GM21619 (cell line): ENCODE results near the gene ESPNL.
"Not testable (repeated sequence)": the region's sequence is repeated elsewhere in the genome, so short reads cannot be mapped to it uniquely, and the experiment has no call there.

Source experiments
- ATAC-seq: cut with Tn5 transposase; IDR thresholded peaks from one replicate; pipeline ENCODE4 v1.9.1; 2021; ENCODE audit not compliant: unreplicated experiment

Gene ESPNL

DNA sequence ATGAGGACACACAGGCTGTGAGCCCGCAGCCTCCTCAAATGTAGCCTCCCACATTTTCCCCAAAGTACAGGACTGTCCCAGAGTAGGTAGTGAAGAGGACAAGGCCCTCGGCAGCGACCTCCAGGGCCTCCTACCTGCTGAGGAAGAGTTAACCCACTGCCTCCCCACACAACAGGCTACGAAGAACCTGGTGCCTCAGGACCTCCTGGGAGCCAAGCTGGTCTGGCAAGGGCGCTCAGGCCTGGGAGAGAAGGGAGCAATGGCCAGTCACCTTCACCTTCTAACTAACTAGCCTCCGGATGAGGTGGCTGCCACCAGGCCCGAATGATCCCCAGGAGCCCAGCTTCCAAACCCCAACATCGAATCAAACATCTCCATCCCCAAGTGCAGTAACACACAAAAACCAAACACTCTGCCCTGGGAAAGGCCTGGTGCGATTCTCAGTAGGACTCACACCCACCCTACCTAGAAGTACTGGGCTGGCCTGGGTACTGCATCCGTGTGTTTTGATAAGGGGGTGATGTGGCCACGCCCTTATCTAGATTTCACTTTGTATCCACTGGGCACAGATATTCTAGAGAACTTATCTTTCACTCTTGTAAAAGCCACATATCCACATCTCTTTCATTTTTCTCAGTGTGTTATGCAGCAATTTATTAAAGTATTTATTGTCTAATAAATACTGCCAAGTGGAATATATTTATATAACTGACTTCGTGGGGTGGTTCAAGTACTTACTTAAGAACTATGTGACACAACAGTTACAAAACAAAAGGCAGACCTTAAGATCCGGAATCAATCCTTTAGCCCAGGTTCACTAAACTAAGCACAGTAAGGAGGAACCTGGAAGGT, 68.3 kb downstream of the ESPNL start:
- ATAC-seq, result no peak

DNA sequence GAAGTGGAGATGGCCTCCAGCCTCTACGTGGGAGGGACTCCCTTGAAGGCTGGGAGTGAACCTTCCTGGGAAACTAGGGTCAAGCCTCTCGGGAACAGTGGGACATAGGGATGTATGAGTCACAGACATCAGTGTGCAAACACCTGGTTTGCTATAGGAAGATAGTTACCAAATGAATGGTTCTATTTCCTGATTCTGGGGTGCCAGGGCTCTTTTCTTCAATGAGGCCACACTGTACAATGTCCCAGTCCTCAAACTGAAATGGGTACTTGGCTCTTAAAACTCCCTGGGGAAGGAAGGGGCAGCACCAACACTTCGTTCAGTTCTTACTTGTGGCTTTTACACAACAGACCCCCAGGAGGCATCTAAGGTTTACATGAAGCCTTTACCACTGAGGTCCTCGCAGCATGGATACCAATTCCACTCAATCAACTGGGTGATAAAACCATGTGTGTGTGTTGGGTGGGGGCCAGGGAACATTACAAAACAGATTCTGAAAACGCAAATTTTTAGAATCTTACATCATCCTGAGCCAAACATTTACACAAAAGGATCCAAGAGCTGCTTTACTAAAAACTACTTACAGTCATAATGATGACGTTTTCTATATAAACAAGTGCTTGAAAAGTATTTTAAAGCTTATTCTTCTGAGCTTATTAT, 69.0 kb downstream of the ESPNL start:
- ATAC-seq, result no peak

DNA sequence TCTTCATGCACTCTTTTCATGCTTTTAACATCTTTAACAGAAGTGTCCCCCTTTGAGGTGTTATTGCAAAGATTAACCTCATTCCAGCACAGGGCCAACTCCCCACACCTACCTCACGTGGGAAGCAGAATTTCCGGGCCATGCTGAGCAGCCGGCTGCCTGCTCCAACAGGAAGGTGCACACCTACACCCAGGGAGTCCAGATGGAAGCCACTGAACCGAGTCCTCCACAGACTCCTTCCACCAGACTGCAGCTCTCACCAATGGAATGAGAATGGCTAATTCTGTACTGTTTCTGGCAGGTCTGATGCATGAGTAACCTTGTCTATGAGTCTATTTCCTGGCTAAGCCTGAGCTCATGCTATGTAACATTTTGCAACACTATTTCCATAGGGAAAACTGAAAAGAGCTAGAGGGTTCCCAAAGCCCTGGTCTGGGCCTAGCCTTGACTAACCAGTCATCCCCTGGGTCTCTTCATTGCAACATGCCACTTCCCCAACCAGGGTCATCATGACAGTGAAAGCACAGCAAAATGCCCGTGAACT, 69.6 kb downstream of the ESPNL start:
- ATAC-seq, result no peak

DNA sequence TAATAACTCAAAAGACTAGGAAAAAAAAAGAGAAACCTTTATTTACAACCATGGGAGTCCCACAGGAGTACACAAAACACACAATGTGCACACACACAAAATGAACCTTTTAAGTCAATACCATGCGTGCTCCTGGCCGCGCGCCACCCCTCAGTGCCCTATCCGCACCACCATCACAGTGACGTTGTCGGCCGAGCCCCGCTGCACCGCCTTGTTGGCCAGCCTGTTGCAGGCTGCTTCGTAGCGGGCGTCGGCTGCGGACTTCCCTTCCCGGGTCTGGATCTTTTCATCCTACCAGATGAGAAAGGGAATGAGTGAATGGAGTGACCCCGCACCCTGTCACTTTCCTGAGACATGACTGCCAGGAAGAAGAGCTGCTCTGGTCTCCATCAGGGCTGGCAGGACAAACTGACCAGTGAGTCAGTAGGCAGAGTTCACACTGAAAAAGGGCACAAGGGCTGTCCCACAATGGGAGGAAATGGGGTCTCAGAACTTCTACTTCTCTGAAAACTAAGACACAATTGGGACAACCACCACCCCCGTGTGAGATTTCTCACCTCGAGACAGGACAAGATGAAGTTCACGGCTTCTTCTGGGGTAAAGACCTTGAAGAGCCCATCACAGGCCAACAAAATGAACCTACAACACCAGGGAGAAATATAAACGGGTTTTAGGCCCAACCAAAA, 70.4 kb downstream of the ESPNL start:
- ATAC-seq, result no peak

DNA sequence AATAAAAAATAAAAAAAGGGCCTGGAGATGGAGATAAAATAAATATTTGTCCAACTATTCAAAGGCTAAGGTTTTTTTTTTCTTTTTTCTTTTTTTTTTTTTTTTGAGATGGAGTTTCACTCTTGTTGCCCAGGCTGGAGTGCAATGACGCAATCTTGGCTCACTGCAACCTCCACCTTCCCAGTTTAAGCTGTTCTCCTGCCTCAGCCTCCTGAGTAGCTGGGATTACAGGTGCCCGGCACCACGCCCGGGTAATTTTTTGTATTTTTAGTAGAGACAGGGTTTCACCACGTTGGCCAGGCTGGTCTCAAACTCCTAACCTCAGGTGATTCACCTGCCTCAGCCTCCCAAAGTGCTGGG, 70.9 kb downstream of the ESPNL start:
- not testable (repeated sequence) for ATAC-seq

DNA sequence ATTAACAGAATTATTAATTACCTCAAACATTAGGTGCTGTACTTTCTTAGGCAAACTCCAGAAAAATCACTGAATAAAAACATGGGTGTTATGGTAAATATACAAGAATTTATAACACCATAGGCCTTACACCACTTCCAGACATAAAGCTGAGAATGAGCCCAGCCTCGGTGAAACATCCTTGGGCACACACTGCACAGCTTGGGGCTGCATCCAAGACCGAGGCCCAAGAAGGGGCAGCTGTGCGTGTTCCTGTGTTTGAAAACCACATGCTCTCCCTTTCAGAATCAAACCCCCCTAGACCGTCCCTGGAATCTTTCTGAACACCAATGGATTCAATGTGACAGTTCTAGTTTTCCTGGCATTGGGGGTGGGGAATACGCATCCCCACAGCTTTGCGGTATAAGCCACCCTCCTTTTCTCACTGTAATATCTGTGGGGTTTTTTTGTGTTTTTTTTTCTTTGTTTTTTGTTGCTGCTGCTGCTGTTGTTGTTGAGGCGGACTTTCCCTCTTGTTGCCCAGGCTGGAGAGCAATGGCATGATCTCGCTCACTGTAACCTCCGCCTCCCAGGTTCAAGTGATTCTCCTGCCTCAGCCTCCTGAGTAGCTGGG, 71.5 kb downstream of the ESPNL start:
- no peak for ATAC-seq

DNA sequence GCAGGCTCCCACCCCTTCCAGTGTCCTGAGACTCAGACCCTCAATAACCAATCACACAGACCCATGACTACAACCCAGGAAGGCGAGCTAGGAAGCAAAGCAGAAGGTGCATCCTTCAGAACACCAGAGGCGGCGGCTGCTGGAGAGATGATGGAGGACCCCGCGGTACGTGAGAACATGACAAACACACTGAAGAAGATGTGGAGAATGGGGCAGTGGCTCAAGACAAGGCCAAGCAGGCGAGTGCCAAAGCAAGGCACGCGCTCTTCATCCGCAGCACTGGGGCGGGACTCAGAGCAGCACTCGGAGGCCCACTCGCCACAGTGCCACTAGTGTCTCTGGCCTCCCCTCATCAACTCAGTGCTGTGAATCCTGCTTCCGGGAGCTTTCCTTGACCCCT, 72.3 kb downstream of the ESPNL start:
- ATAC-seq, result no peak

DNA sequence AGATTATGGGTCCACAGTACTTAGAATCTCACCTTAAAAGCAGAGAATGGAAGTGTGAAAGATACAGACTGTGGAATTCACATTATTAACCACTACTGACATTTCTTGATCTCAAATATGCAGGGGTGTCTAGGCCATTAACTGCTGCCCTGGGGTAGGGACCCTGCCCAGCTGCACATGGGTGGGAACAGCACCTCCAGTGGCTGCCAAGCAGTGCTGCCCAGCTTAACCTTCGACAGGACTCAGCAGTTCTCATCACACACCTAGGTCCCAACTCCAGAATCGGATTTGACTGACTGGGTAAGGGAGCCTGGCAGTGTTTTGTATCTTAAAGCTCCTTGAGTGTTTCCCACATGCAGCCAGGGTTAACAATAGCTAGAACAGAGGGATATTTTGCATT, 73.6 kb downstream of the ESPNL start:
- ATAC-seq, result no peak

DNA sequence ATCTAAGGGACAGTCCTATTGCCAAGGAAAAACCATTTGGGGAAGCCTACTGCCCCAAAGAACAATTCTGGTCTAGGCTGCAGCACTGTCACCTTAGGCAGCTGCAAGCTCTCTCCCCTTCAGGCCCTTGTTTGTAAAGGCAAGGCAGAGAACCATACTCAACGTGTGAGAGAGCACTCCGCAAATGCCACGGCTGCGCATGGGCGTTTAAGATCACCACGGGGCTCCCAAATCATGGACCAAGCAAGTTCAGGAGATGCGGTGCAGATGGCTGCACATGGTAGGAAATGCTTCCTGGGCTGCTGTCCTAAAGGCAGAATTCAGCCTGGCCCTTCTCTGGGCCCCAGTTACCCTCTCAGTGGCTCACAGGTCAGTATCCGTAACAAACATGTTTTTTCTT, 74.2 kb downstream of the ESPNL start:
- no peak for ATAC-seq

DNA sequence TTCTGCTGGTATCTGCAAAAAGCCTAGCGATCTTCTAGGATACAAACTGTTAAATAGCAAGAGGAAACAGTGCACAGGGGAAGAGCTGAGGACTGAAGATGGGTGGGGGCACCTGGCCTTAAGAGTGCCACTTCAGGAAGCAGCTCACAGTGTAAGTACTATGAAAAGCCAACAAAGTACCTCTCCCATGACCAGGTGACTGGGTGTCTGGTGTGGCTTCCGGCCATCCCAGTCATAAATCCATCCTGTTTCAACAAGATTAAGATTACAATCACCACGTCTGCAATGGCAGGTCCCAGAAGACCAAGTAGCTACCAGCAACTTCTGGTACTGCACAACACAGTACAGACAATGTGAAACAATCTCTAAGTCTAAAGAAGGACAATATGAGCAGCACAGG, 74.6 kb downstream of the ESPNL start:
- ATAC-seq, result no peak

DNA sequence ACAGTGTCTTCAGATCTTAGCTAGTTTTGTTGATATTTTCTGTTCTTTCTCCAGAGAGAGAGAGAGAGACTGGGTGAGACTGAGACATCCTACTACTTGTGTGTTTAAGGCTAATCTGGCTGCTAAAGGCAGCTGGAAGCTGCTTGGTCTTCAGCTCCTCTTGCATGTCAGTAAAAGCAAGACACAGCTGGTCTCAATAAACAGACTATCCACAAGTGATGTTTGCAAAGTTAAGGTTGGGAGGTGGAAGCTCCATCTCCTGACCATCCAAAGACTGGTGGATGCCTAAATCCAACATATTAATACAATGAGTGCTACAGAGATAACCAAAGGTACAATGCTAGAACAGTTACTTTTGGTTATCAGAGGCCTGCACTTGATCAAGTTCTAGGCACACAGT, 76.5 kb downstream of the ESPNL start:
- no peak for ATAC-seq

DNA sequence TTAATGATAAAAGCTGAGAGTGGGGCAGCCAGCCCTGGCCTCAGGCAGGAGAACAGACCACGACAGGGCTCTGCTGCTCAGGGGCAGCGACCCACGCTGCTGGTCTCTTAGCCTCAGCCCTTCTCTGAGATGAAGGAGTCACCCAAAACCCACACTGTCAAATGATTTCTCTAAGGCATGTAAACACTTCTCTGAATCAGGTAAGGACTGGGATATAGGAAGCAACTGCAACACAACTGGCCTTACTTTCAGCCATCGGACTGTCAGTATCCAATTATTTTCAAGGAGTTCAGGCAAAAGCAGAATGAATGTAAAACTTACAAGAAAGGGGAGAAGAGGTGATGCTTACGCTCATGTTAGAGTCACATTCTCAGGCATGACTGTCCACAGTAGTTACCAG, 80.4 kb downstream of the ESPNL start:
- ATAC-seq, result no peak

DNA sequence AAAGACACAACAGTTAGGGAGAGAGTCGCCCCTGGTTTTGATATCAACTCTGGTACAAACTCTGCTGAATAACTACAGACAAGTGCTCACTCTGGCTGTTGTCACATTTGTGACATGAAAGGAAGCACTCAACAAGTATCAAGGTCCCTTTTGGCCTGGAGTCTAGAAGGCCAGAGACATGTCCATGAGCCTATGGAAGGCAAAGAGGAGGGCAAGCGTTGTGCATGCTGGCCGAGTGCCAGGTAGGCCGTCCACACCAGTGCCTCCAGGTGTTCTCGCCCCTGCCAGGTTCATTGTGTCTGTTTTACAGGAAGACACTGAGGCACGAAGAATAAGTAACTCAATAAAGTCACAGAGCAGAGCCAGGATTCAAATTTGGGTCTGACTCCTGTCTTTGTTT, 82.2 kb downstream of the ESPNL start:
- no peak for ATAC-seq
